Esophagus mucosa (tissue), 1 donor: Measurements from ENCODE around the gene SPINT2. TPM values are rescaled to one million over a fixed set of nuclear protein-coding genes. Genes with fewer than 3 reads are reported as not detected.
"Not testable (repeated sequence)": the region's sequence is repeated elsewhere in the genome, so short reads cannot be mapped to it uniquely, and the experiment has no call there.

Experiments used
- ATAC-seq: fragments of 200-7000 bp; cut with Tn5 transposase; one replicate; pipeline ENCODE4 v1.9.1; 2020
- total RNA-seq: library from RNA; stranded (reverse); gene quantifications from one replicate; pipeline ENCODE4 v1.2.4, GENCODE V29; 2023
- donor health status: DM: yes; HTN: yes; CAD: no.

The SPINT2 gene
- total RNA-seq, 1 donor from 2014 or later: 356 TPM

GRCh38 chr19:38243279-38243673, 21.1 kb upstream of the SPINT2 start:
- no peak for ATAC-seq

- ATAC-seq: no peak
Measured at GRCh38 chr19:38245826-38246498, 18.4 kb upstream of the SPINT2 start.

- no peak for ATAC-seq
Measured at GRCh38 chr19:38247126-38247525, 17.2 kb upstream of the SPINT2 start.

GRCh38 chr19:38247734-38248268, 16.6 kb upstream of the SPINT2 start:
- ATAC-seq: no peak

- ATAC-seq: no peak
Measured at GRCh38 chr19:38248421-38248820, 16.0 kb upstream of the SPINT2 start.

GRCh38 chr19:38250428-38250820, 13.9 kb upstream of the SPINT2 start:
- ATAC-seq: no peak

- ATAC-seq: peak; percentile 12
Measured at GRCh38 chr19:38250821-38251563, 13.4 kb upstream of the SPINT2 start.

- ATAC-seq: peak; percentile 30
Measured at GRCh38 chr19:38251564-38252051, 12.8 kb upstream of the SPINT2 start.

GRCh38 chr19:38252385-38252784, 12.0 kb upstream of the SPINT2 start:
- no peak for ATAC-seq

- no peak for ATAC-seq
Measured at GRCh38 chr19:38252941-38253691, 11.3 kb upstream of the SPINT2 start.

GRCh38 chr19:38253788-38254187, 10.6 kb upstream of the SPINT2 start:
- no peak for ATAC-seq

GRCh38 chr19:38255383-38256014, 8.9 kb upstream of the SPINT2 start:
- no peak for ATAC-seq

GRCh38 chr19:38261942-38262341, 2.4 kb upstream of the SPINT2 start:
- not testable (repeated sequence) for ATAC-seq

GRCh38 chr19:38262585-38263268, 1.6 kb upstream of the SPINT2 start:
- no peak for ATAC-seq

- peak; percentile 94 for ATAC-seq
Measured at GRCh38 chr19:38263689-38264485, 486 bp upstream of the SPINT2 start.

- peak; percentile 7 for ATAC-seq
Measured at GRCh38 chr19:38265213-38265861, 964 bp downstream of the SPINT2 start.

- no peak for ATAC-seq
Measured at GRCh38 chr19:38265921-38266429, 1.6 kb downstream of the SPINT2 start.

- peak; percentile 27 for ATAC-seq
Measured at GRCh38 chr19:38266981-38267597, 2.7 kb downstream of the SPINT2 start.

GRCh38 chr19:38267761-38268483, 3.5 kb downstream of the SPINT2 start:
- ATAC-seq: no peak
